T-helper 2 cell treated with Interferon-gamma antibody and Interleukin-4, amounts not matched to agents 5 μg/mL and 100 μg/mL, for 36 hours (primary cell): Measurements from ENCODE around the gene RLBP1.

ENCODE experiments used
- DNase-seq: peaks from one replicate; pipeline ENCODE4 v3.0.0; 2021; ENCODE audit warnings: low spot score
- H3K27ac Mint-ChIP-seq: one replicate; pipeline ENCODE4 v1.8.0; 2021; ENCODE audit warnings: mild to moderate bottlenecking, mixed read lengths
- H3K27me3 Mint-ChIP-seq: one replicate; pipeline ENCODE4 v1.8.0; 2021; ENCODE audit warnings: low read depth, mixed read lengths
- H3K36me3 Mint-ChIP-seq: one replicate; pipeline ENCODE4 v1.8.0; 2021; ENCODE audit warnings: low read depth, mixed read lengths
- H3K4me1 Mint-ChIP-seq: one replicate; pipeline ENCODE4 v1.8.0; 2021; ENCODE audit warnings: low read depth, mixed read lengths
- H3K4me3 Mint-ChIP-seq: one replicate; pipeline ENCODE4 v1.8.0; 2022; ENCODE audit warnings: mild to moderate bottlenecking, moderate library complexity, mixed read lengths
- H3K9me3 Mint-ChIP-seq: one replicate; pipeline ENCODE4 v1.8.0; 2021; ENCODE audit warnings: mixed read lengths

RLBP1 gene

GRCh38 chr15:89179966-89180875 lies 41.2 kb downstream of the RLBP1 start:
- H3K4me3 Mint-ChIP-seq, result no peak overlapping the region

GRCh38 chr15:89178307-89178977 lies 42.9 kb downstream of the RLBP1 start:
- no peak for DNase-seq
- H3K36me3 Mint-ChIP-seq, result peaks cover 25% of the 10 kb centered on the region
- H3K27me3 Mint-ChIP-seq, result no peaks in the 10 kb centered on the region
- H3K4me3 Mint-ChIP-seq, result no peak overlapping the region
- H3K9me3 Mint-ChIP-seq, result no peaks in the 10 kb centered on the region
- H3K4me1 Mint-ChIP-seq, result peaks cover 6% of the 10 kb centered on the region
- no peak overlapping the region for H3K27ac Mint-ChIP-seq

More at GRCh38 chr15:89179966-89180875, 41.2 kb downstream of the RLBP1 start:
- Mint-ChIP-seq H3K4me1 (peaks cover 7% of the 10 kb centered on the region), H3K36me3 (peaks cover 28% of the 10 kb centered on the region), H3K9me3 (no peaks in the 10 kb centered on the region), H3K27me3 (no peaks in the 10 kb centered on the region), H3K27ac (no peak overlapping the region)
- DNase-seq, result peak; percentile 76

GRCh38 chr15:89177633-89178306 lies 43.6 kb downstream of the RLBP1 start:
- no peak overlapping the region for H3K4me3 Mint-ChIP-seq
- no peak overlapping the region for H3K27ac Mint-ChIP-seq
- H3K4me1 Mint-ChIP-seq, result peaks cover 6% of the 10 kb centered on the region
- DNase-seq, result peak; percentile 49
- no peaks in the 10 kb centered on the region for H3K27me3 Mint-ChIP-seq
- peaks cover 25% of the 10 kb centered on the region for H3K36me3 Mint-ChIP-seq
- no peaks in the 10 kb centered on the region for H3K9me3 Mint-ChIP-seq

GRCh38 chr15:89177116-89177515 lies 44.3 kb downstream of the RLBP1 start:
- H3K4me3 Mint-ChIP-seq, result no peak overlapping the region
- peaks cover 24% of the 10 kb centered on the region for H3K36me3 Mint-ChIP-seq
- no peaks in the 10 kb centered on the region for H3K27me3 Mint-ChIP-seq
- no peak for DNase-seq
- H3K4me1 Mint-ChIP-seq, result peaks cover 6% of the 10 kb centered on the region
- no peaks in the 10 kb centered on the region for H3K9me3 Mint-ChIP-seq
- H3K27ac Mint-ChIP-seq, result no peak overlapping the region

GRCh38 chr15:89175617-89176191 lies 45.7 kb downstream of the RLBP1 start:
- Mint-ChIP-seq H3K4me3 (no peak overlapping the region), H3K36me3 (peaks cover 22% of the 10 kb centered on the region), H3K9me3 (no peaks in the 10 kb centered on the region), H3K27ac (no peak overlapping the region), H3K27me3 (no peaks in the 10 kb centered on the region), H3K4me1 (peaks cover 6% of the 10 kb centered on the region)
- no peak for DNase-seq

- Mint-ChIP-seq H3K4me3 (no peak overlapping the region), H3K4me1 (peaks cover 4% of the 10 kb centered on the region), H3K27ac (no peak overlapping the region), H3K27me3 (no peaks in the 10 kb centered on the region), H3K36me3 (peaks cover 21% of the 10 kb centered on the region), H3K9me3 (no peaks in the 10 kb centered on the region)
- DNase-seq, result no peak
Measured at GRCh38 chr15:89174476-89174875, 46.9 kb downstream of the RLBP1 start.

- Mint-ChIP-seq H3K27ac (no peak overlapping the region), H3K4me1 (peaks cover 6% of the 10 kb centered on the region), H3K36me3 (peaks cover 19% of the 10 kb centered on the region)
Measured at GRCh38 chr15:89172921-89173320, 48.5 kb downstream of the RLBP1 start.

GRCh38 chr15:89171136-89172072 lies 50.0 kb downstream of the RLBP1 start:
- no peak for DNase-seq
- H3K27ac Mint-ChIP-seq, result no peak overlapping the region

More at GRCh38 chr15:89172921-89173320, 48.5 kb downstream of the RLBP1 start:
- no peak for DNase-seq
- Mint-ChIP-seq H3K27me3 (no peaks in the 10 kb centered on the region), H3K9me3 (no peaks in the 10 kb centered on the region), H3K4me3 (no peak overlapping the region)

GRCh38 chr15:89170364-89170763 lies 51.0 kb downstream of the RLBP1 start:
- H3K4me1 Mint-ChIP-seq, result peaks cover 15% of the 10 kb centered on the region
- H3K27me3 Mint-ChIP-seq, result no peaks in the 10 kb centered on the region
- H3K27ac Mint-ChIP-seq, result no peak overlapping the region
- no peak for DNase-seq
- no peak overlapping the region for H3K4me3 Mint-ChIP-seq
- peaks cover 6% of the 10 kb centered on the region for H3K36me3 Mint-ChIP-seq
- H3K9me3 Mint-ChIP-seq, result no peaks in the 10 kb centered on the region

More at GRCh38 chr15:89171136-89172072, 50.0 kb downstream of the RLBP1 start:
- no peaks in the 10 kb centered on the region for H3K27me3 Mint-ChIP-seq
- H3K36me3 Mint-ChIP-seq, result peaks cover 9% of the 10 kb centered on the region
- no peaks in the 10 kb centered on the region for H3K9me3 Mint-ChIP-seq
- H3K4me1 Mint-ChIP-seq, result peaks cover 15% of the 10 kb centered on the region
- no peak overlapping the region for H3K4me3 Mint-ChIP-seq

GRCh38 chr15:89168316-89168833 lies 53.0 kb downstream of the RLBP1 start:
- H3K9me3 Mint-ChIP-seq, result no peaks in the 10 kb centered on the region
- no peak overlapping the region for H3K4me3 Mint-ChIP-seq
- peaks cover 15% of the 10 kb centered on the region for H3K4me1 Mint-ChIP-seq
- DNase-seq, result no peak
- H3K36me3 Mint-ChIP-seq, result peaks cover 10% of the 10 kb centered on the region
- no peaks in the 10 kb centered on the region for H3K27me3 Mint-ChIP-seq
- H3K27ac Mint-ChIP-seq, result no peak overlapping the region

GRCh38 chr15:89167267-89168176 lies 53.9 kb downstream of the RLBP1 start:
- Mint-ChIP-seq H3K27ac (peak overlapping the region; percentile 78), H3K36me3 (peaks cover 12% of the 10 kb centered on the region), H3K4me3 (peak overlapping the region; percentile 56), H3K9me3 (no peaks in the 10 kb centered on the region), H3K4me1 (peaks cover 15% of the 10 kb centered on the region), H3K27me3 (no peaks in the 10 kb centered on the region)
- peak; percentile 78 for DNase-seq

- Mint-ChIP-seq H3K9me3 (no peaks in the 10 kb centered on the region), H3K36me3 (peaks cover 19% of the 10 kb centered on the region), H3K27ac (peak overlapping the region; percentile 7), H3K4me3 (no peak overlapping the region), H3K27me3 (no peaks in the 10 kb centered on the region), H3K4me1 (peaks cover 17% of the 10 kb centered on the region)
- no peak for DNase-seq
Measured at GRCh38 chr15:89165677-89166076, 55.7 kb downstream of the RLBP1 start.
